ENCODE measurements around the gene LRCH1.

DNA sequence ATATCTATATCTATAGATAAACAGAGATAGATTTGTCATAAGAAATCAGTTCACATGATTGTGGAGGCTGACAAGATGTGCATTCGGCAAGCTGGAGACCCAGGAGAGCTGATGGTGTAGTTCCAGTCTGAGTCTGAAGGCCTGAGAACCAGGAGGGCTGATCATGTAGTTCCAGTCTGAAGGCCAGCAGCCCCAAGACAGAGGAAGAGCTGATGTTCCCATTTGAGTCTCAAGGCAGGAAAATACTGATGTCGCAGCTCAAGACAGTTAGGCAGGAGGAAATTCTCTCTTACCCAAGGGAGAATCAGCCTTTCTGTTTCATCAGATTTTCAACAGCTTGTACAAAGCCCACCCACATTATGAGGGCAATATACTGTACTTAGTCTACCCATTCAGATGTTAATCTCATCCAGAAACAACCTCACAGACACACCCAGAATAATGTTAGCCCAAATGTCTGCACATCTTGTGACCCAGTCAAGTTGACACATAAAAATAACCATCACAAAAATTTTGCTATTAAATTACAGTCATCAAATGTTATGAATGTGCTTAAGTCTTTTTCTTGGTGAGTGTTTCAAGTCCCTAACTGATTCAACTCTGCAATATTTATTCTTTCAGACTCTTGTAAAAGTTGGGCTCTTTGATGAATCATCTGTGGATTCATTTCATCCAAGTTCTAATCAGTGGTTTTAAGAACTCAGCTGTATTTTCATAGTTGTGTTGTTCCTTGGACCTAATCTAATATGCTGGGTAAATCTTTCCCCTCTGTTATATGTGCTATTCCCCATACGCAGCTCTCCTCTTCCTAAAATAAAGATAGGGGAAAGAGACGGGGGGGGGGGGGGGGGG is 22.7 kb upstream of the LRCH1 start:
- TF ChIP-seq EP300 (IDR thresholded peaks at IDR 0.05) (no peak), CTCF (IDR thresholded peaks at IDR 0.05) (no peak), POLR2AphosphoS5 (IDR thresholded peaks at IDR 0.05) (no peak), POLR2A (IDR thresholded peaks at IDR 0.05) (no peak)
